GM18505 (cell line): ENCODE results near the gene WWP2.

Experiments
- ATAC-seq: cut with Tn5 transposase; IDR thresholded peaks from one replicate; pipeline ENCODE4 v1.9.1; 2021; ENCODE audit not compliant: unreplicated experiment
- POLR2A ChIP-seq: IDR thresholded peaks from 4 replicates; pipeline ENCODE4 v1.6.1; 2011; ENCODE audit warnings: borderline replicate concordance; ENCODE audit not compliant: insufficient read depth, insufficient read length; ENCODE audit errors: extremely low read depth

Gene WWP2

DNA sequence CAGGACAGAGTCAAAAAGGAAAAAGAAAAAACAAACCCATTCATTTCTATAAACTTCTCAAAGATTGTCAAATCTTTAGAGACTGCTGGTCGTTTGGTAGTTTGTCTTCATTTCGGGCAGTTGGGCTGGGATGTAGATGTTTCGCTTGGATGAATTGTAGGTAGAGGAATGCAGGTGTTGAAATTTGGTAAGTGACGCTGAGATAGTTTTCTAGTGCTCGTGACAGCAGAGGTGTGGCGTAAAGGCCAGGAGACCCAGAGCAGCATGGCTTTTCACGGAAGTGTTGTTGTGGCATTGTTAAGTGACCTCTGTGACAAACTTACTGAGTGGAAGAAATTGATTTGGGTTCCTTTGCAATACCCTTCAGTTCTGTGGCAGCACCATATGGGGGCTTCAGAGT lies 110.8 kb downstream of the WWP2 start:
- no peak for ATAC-seq
- no peak for TF ChIP-seq POLR2A

DNA sequence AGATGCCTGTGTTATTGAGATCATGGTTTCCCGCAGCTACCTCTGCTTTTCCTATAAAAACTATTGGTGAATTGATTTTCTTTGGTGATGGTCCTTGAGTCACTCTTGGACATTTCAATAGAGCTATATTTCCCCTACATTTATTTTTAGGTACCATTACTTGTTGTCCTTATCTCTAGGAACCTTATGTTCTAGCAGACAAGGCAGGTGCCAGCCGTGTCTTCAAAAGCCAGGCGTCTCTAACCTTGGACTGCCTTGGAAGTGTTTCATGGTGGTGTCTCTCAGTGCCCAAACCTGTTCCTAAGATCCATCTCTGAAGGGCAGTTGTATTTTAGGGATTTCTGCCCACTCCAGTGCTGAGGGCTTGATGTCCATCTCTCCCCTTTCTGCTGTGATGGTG lies 111.7 kb downstream of the WWP2 start:
- TF ChIP-seq POLR2A, result no peak
- no peak for ATAC-seq

DNA sequence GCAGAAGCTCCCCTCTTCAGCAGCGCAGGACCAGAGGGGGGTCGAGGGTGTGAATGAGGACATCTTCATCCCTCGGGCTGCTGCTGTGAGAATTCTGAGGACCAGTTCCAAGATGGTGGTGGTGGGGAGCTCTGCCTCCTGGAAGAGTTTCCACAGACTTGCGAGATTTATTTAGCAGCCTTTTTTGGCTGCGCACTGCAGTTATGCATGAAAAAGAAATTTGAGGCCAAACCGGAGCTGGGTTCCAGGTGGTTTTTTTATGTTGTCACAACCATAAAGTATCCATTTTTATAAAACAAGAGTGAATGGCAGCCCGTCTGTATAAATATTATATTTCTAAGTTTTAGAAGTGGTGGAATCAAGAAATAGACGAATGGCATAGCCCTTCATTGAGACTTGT lies 112.1 kb downstream of the WWP2 start:
- TF ChIP-seq POLR2A, result no peak

DNA sequence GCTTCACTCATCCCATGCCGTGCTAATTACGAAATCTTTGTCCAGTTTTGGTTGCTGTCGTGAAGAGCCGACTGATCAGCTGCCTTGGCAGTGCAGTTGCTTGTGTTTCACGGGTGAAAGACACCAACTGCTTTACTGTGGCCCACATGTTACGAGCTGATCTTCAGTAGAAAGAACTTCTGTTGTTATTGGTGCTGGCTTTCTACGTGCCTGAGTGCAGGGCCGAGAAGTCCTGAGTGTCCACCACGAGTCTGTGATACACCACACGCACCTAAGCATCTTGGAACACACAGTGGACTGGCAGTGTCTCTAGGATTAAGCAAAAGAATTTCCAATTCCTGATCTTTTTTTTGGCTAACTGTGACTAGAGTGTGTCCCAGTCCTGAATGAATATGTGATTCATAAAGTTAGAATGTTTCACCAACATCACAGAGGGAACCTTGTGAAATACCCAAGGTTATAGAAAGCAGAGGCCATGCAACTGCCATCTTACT lies 118.6 kb downstream of the WWP2 start:
- no peak for ATAC-seq
- no peak for TF ChIP-seq POLR2A

More for the DNA sequence above, 112.1 kb downstream of the WWP2 start:
- ATAC-seq, result no peak

DNA sequence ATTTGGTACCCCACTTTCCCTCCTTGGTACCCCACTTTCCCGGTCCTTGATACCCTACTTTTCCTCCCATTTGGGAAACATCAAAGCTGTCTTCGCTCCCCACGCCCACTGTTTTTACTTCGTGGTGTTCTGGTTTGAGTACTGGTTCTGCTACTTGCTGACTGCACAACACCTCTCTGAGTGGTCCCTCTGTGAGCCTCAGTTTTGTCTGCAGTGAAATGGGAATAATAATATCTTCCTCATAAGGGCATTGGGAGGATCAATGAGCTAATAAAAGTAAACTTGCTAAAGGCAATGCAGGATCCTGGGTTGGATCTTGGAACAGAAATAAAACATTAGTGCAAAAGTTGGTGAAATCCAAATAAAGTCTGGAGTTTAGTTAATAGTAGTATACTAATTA lies 119.0 kb downstream of the WWP2 start:
- ATAC-seq, result no peak
- no peak for TF ChIP-seq POLR2A

DNA sequence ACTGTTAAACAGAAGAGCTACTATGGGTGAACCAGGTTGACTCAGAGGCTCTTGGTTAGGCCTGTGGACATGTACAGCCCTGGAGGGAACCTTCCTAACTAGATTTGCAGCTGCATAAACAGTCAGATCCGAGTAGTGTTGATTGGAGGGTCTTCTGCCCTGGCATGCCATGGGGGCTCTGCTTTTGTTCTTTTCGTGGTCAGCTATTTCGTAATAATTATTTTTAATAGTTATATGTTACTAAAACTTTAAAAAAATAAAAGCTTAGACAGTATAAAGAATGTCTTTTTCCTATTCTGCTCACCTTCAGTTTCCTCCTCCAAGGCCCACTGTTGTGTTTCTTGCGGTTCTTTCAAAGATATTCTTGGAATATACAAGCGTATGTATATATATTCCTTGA lies 121.6 kb downstream of the WWP2 start:
- no peak for TF ChIP-seq POLR2A
- ATAC-seq, result no peak

DNA sequence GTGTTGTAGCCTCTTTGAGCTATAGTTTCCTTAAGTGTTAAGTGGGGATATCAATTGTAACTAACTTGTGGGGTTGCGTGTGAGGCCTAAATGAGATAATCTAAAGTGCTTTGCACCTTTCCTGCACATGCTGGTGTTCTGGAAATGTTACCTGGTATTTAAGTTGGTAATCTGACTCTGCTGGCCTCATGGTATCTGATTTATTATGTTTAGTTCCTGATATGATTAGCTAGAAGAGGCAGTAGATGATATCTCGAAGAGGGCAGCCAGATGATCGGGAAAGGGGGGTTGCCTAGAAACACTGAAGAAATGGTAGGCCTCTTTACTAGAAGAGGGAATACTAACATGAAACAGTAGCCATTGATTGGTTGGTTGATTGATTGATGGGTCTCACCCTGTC lies 123.6 kb downstream of the WWP2 start:
- no peak for TF ChIP-seq POLR2A
- ATAC-seq, result no peak

DNA sequence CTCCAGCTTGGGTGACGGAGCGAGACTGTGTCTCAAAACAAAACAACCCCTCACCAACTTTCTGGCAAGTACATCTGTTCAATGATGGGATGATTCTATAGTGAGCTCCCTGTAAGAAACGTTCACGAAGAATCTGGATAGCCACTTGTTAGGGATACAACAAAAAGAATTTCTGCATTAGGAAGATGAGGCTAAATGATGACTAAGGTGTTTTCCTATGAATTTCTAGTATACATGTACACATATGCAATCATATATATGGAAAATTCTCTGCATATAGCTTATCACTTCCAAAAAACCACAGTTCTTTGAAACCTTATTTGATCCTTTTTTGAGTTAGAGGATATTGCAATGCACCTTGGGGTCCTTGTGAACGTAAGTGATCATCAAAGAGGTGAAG lies 124.6 kb downstream of the WWP2 start:
- no peak for ATAC-seq
- TF ChIP-seq POLR2A, result no peak

DNA sequence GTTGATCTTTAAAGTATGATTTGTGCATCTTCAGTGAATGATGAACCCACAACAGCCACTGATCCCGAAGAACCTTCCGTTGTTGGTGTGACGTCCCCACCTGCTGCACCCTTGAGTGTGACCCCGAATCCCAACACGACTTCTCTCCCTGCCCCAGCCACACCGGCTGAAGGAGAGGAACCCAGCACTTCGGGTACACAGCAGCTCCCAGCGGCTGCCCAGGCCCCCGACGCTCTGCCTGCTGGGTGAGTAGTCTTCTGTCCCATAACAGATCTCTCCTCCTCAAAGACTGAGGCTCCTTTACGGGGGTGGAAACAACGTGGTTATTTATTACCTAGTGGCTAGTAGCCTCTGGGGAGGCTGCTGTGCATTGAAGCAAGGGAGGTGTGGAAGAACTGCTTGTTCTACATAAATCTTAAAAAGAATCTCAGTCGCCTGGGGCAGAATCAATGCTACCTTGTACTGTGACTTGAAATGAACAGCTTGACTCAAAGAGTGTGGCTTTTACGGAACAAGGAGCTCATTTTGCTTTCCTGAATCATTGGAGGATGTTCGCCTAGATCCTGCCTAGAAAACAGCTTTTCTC lies 126.0 kb downstream of the WWP2 start:
- no peak for ATAC-seq
- TF ChIP-seq POLR2A, result no peak

DNA sequence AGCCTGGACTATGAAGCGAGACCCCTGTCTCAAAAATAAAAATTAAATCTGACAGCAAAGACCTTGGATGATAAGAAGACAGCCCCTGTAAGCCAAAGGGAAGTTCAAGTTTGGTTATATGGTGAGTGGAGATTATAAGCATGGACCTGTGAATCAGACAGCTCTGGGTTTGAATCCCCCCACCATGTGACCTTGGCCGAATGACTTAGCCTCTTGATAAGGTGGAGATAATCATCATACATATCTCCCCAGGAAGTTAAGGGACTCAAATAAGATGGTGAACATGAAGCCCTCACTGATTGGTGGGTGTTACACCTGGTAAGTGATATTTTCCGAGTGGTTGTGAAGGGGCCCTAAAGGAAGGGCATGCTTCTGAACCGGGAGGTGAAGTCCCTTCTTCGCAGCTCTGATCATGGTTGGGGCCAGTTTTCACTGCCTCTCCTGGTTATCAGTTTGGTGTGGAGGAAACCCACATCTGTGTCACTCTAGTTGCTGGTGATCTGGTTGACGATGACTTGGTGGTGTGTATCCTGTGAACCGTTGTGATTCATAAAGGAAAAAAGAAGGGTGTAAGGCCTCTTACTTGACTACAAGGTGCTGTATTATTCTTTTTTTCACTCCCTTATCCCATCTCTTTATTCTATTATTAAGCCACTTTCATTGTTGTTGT lies 127.3 kb downstream of the WWP2 start:
- TF ChIP-seq POLR2A, result no peak
- ATAC-seq, result no peak

DNA sequence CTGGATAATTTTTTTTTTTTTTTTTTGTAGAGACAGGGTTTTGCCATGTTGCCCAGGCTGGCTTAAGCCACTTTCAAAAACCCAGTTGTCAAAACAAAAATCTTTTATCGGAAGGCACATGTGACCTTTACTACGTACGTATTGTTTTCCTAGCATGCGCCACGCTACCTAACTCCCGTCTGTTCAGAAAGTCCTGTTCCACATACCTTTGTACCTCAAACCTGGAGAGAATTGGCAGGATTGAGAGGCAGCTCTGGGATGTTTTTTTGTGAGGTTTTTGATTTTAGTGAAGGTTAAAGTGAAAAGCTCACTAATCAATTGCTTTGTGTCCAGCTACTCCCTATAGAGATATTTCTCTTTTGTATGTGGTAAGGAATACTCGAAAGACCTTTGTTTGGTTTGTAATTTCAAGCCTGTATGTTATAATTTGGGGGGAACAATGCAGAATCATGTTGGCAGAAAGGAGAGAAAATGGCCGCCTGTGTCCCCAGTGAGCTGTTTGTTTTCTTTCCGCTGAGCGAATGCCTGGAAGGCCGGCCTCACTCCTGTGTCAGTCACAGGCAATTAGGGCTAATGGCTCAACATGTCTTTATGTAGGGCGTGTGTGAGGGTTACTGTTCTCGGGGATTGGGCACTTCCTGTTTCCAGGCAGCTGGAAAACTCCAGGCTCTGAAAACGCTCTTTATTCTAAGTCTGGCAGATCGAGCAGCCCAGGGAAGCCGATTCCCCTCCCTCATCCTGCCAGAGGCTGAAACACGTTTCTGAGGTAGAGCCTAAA lies 128.2 kb downstream of the WWP2 start:
- ATAC-seq, result no peak
- no peak for TF ChIP-seq POLR2A

DNA sequence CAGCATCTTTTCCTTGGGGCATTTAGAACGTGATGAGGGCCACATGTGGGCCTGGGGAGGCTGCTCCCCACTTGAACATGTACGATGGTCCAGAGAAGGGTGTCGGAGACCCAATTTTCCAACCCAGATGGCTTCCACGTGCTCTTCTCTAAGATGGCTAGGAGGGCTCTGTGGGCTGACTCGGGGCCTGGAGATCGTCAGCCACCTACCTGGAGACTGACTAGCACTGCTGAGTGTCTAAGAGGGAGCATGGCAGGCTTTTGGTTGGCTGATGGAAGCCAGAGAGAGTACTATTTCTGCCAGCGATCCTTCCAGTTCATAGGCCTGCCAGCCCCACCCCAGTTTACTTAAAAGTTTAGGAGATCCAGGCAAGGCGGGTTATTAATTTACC lies 128.8 kb downstream of the WWP2 start:
- ATAC-seq, result no peak

DNA sequence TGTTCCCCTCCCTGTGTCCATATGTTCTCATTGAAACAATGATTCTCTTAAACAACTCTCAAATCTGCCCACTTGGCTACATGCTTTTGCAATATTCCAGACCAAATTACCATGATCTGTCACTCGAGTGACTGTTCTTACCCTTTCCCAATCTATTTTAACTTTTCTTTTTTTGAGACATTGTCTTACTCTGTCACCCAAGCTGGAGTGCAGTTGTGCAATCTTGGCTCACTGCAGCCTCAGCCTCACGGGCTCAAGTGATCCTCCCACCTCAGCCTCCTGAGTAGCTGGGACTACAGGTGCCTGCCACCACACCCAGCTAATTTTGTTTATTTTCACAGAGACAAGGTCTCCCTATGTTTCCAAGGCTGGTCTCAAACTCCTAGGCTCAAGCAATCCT lies 130.2 kb downstream of the WWP2 start:
- ATAC-seq, result no peak
- TF ChIP-seq POLR2A, result no peak

More for the DNA sequence above, 128.8 kb downstream of the WWP2 start:
- no peak for TF ChIP-seq POLR2A

DNA sequence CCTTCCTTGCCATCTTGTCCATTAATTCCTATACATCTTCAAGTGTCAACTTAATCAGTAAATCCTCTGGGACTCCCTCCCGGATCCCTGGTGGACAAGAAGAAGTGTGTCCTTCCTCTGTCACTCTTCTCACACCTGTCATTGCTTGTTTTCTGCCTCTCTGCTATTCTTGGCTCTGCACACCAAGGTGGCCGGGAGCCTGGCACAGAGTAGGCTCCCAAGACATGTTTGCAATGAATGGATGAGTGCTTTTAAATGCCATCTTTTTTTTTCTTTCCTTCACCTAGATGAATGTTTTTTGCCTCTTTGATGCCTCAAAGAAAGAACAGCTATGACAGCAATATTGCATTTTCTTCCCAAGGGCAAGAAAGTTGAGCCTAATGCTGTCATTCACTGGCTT lies 131.0 kb downstream of the WWP2 start:
- ATAC-seq, result no peak
- no peak for TF ChIP-seq POLR2A

DNA sequence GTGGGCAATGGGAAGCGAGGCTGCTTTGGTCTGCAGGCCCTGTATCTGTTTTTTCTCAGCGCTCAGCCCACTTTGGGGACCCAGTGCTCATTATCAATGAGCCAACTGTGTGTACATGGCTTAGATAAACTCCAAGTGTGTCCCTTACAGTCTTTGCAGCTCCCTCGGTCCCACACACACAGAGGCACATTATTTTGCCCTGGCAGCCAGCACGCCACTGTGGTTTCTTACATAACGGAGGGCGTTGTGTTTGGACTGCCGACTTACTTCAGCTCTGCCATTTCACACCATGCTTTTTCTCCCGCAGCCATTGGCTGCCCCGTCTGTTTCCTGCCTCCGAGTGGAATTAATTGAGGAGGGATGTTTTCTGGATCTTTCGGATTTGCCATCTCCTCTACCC lies 132.5 kb downstream of the WWP2 start:
- TF ChIP-seq POLR2A, result no peak
- no peak for ATAC-seq

DNA sequence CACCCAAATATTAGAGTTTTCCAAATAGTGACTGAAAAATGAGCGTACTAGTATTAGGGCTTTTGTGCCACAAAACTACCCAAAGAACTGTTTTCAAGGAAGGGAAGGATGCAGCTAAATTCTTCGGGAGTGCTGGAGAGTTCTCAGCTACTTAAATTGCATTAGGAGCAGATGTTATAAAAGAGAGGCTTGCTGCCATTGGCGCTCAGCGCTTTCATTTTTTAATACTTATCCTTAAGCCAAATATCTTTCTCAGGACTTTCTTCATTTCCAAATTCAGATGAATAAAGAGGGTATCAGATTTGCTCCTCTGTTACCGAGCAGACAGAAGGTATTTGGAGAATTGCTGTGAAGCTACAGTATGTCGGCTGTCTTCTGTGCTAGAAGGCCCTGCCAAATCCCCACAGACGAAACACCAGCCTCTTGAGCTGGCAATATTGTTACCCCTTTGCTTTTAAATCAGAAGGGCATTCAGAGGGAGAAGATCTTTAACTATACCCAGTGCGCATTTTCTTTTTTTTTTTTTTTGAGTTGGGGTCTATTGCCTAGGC lies 141.8 kb downstream of the WWP2 start:
- no peak for TF ChIP-seq POLR2A
- no peak for ATAC-seq
